NCI-H2196 (cell line): ENCODE results near the gene FOXA3.
A peak's percentile ranks its signal among the peaks of the same experiment; 100 is the strongest.

Source experiments
- DNase-seq: peaks from one replicate; lab custom pipeline; 2025; ENCODE audit not compliant: unreplicated experiment; lab: John Stamatoyannopoulos, UW

FOXA3 gene

GRCh38 chr19:45872095-45872919 is 8.2 kb downstream of the FOXA3 start:
- DNase-seq, result no peak

- no peak for DNase-seq
These were observed 9.2 kb downstream of the FOXA3 start for GRCh38 chr19:45873219-45873772.

- DNase-seq, result no peak
These were observed 10.5 kb downstream of the FOXA3 start for GRCh38 chr19:45874620-45874966.

- DNase-seq, result no peak
These were observed 12.0 kb downstream of the FOXA3 start for GRCh38 chr19:45876161-45876410.

- DNase-seq, result no peak
These were observed 12.5 kb downstream of the FOXA3 start for GRCh38 chr19:45876411-45877197.

- no peak for DNase-seq
These were observed 14.1 kb downstream of the FOXA3 start for GRCh38 chr19:45878043-45878794.

GRCh38 chr19:45879055-45879454 is 14.9 kb downstream of the FOXA3 start:
- no peak for DNase-seq

GRCh38 chr19:45879971-45880370 is 15.8 kb downstream of the FOXA3 start:
- no peak for DNase-seq

- DNase-seq, result no peak
These were observed 17.2 kb downstream of the FOXA3 start for GRCh38 chr19:45881082-45881908.

- no peak for DNase-seq
These were observed 17.9 kb downstream of the FOXA3 start for GRCh38 chr19:45881909-45882528.

GRCh38 chr19:45882652-45883585 is 18.8 kb downstream of the FOXA3 start:
- peak; percentile 43 for DNase-seq

GRCh38 chr19:45883586-45883880 is 19.4 kb downstream of the FOXA3 start:
- DNase-seq, result no peak

GRCh38 chr19:45883881-45884681 is 20.0 kb downstream of the FOXA3 start:
- no peak for DNase-seq

- DNase-seq, result no peak
These were observed 20.8 kb downstream of the FOXA3 start for GRCh38 chr19:45884682-45885555.

GRCh38 chr19:45885556-45886426 is 21.7 kb downstream of the FOXA3 start, which contains the start of gene IRF2BP1:
Gene IRF2BP1, minus strand, starts transcription at chr19:45886141. Its CDS starts 367 bp downstream, at chr19:45885774.
- peak; percentile 89 for DNase-seq

- DNase-seq, result peak; percentile 91
These were observed 22.5 kb downstream of the FOXA3 start for GRCh38 chr19:45886427-45887199.
